NCI-H446 treated with DMSO at 0.1 percent for 48 hours (cell line): ENCODE measurements around the gene HECTD4.
"Not testable (repeated sequence)": the region's sequence is repeated elsewhere in the genome, so short reads cannot be mapped to it uniquely, and the experiment has no call there.

ENCODE experiments used
- DNase-seq: peaks from one replicate; lab custom pipeline; 2025; lab: John Stamatoyannopoulos, UW

The HECTD4 gene

GRCh38 chr12:112381883-112382796, at the start of gene HECTD4:
HECTD4 (minus strand) TSS chr12:112382431; CDS start chr12:112382128, 303 bp downstream.
- peak; percentile 64 for DNase-seq

- no peak for DNase-seq
Observed at GRCh38 chr12:112431965-112432364, 49.7 kb upstream of the HECTD4 start.

- no peak for DNase-seq
Observed at GRCh38 chr12:112430929-112431328, 48.7 kb upstream of the HECTD4 start.

- no peak for DNase-seq
Observed at GRCh38 chr12:112427760-112428159, 45.5 kb upstream of the HECTD4 start.

- no peak for DNase-seq
Observed at GRCh38 chr12:112425582-112426382, 43.6 kb upstream of the HECTD4 start.

GRCh38 chr12:112424126-112424525, 41.9 kb upstream of the HECTD4 start:
- no peak for DNase-seq

- DNase-seq, result no peak
Observed at GRCh38 chr12:112422531-112422930, 40.3 kb upstream of the HECTD4 start.

GRCh38 chr12:112421363-112421762, 39.1 kb upstream of the HECTD4 start:
- no peak for DNase-seq

- DNase-seq, result no peak
Observed at GRCh38 chr12:112420740-112421139, 38.5 kb upstream of the HECTD4 start.

GRCh38 chr12:112419297-112420133, 37.3 kb upstream of the HECTD4 start:
- no peak for DNase-seq

GRCh38 chr12:112418608-112419296, 36.5 kb upstream of the HECTD4 start, which contains the start of gene PTPN11:
PTPN11 (plus strand) TSS chr12:112418947; CDS start chr12:112419112, 165 bp downstream.
- peak; percentile 34 for DNase-seq

- DNase-seq, result no peak
Observed at GRCh38 chr12:112418273-112418607, 36.0 kb upstream of the HECTD4 start.

- DNase-seq, result not testable (repeated sequence)
Observed at GRCh38 chr12:112415457-112415856, 33.2 kb upstream of the HECTD4 start.

GRCh38 chr12:112413855-112414625, 31.8 kb upstream of the HECTD4 start:
- no peak for DNase-seq

- no peak for DNase-seq
Observed at GRCh38 chr12:112409906-112410244, 27.6 kb upstream of the HECTD4 start.

GRCh38 chr12:112409064-112409905, 27.1 kb upstream of the HECTD4 start, which contains the start of gene RPL6:
RPL6 (minus strand) TSS chr12:112409605; CDS start chr12:112408656, 949 bp downstream.
- peak; percentile 89 for DNase-seq

GRCh38 chr12:112408621-112409020, 26.4 kb upstream of the HECTD4 start:
- DNase-seq, result no peak

- not testable (repeated sequence) for DNase-seq
Observed at GRCh38 chr12:112407683-112408082, 25.5 kb upstream of the HECTD4 start.
